Coronary artery (tissue), 2 donors: Measurements from ENCODE around the gene CCDC7.
"Not testable (repeated sequence)": the region's sequence is repeated elsewhere in the genome, so short reads cannot be mapped to it uniquely, and the experiment has no call there.

Experiments used
- DNase-seq: peaks from one replicate; pipeline ENCODE4 v3.0.0-alpha.2; 2017; ENCODE audit warnings: low spot score
- H3K27ac ChIP-seq, 2 donors: fragments of 200-600 bp; sonication (generic); one replicate each; pipeline ENCODE4 v1.5.1; 2016 to 2019
- H3K4me3 ChIP-seq: fragments of 200-600 bp; sonication (generic); 2 replicates; pipeline ENCODE4 v1.5.1; 2016; ENCODE audit warnings: mild to moderate bottlenecking, moderate library complexity
- TF ChIP-seq, protein P1 (sequence below): fragments of 200-600 bp; sonication (generic); IDR thresholded peaks from one replicate; pipeline ENCODE4 v1.5.1; 2019; ENCODE audit warnings: antibody characterized with exemption

The CCDC7 gene

DNA sequence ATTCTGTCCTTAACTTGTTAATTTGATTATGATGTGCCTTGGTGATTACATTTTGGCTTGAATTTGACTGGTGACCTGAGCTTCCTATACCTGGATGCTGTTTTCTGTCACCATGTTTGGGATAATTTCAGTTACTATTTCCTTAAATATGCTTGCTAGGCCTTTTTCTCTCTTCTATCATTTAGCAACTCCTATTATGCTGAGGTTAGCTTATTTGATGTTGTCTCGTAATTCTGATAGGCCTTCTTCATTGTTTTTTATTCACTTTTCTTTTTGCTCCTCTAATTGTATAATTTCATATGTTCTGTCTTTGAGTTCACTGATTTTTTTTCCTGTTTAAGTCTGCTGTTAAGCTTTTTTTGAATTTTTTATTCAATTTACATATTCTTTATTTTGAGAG is 327.2 kb downstream of the CCDC7 start:
- no peak overlapping the region for H3K4me3 ChIP-seq
- no peak for DNase-seq
- TF ChIP-seq, protein P1, sequence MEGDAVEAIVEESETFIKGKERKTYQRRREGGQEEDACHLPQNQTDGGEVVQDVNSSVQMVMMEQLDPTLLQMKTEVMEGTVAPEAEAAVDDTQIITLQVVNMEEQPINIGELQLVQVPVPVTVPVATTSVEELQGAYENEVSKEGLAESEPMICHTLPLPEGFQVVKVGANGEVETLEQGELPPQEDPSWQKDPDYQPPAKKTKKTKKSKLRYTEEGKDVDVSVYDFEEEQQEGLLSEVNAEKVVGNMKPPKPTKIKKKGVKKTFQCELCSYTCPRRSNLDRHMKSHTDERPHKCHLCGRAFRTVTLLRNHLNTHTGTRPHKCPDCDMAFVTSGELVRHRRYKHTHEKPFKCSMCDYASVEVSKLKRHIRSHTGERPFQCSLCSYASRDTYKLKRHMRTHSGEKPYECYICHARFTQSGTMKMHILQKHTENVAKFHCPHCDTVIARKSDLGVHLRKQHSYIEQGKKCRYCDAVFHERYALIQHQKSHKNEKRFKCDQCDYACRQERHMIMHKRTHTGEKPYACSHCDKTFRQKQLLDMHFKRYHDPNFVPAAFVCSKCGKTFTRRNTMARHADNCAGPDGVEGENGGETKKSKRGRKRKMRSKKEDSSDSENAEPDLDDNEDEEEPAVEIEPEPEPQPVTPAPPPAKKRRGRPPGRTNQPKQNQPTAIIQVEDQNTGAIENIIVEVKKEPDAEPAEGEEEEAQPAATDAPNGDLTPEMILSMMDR: no peak

DNA sequence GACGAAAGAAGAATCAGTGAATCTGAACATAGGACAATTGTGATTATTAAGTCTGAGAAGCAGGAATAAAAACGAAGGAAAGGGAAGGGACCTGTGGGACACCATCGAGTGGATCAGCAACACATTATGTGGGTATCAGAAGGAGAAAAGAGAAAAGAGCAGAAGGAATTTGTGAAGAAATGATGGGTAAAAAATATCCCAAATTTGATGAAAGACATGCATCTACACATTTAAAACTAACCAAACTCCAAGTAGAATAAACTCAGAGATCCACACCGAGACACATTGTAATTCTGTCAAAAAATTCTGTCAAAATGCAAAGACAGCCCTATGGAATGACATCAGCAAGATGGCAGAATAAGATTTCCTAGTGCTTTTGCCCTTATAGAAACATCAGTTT is 341.0 kb downstream of the CCDC7 start:
- TF ChIP-seq, protein P1: no peak
- Histone ChIP-seq H3K4me3 (no peak overlapping the region), H3K27ac (no peak overlapping the region)
- DNase-seq: no peak

More for the DNA sequence above, 327.2 kb downstream of the CCDC7 start:
- H3K27ac ChIP-seq: no peak overlapping the region

DNA sequence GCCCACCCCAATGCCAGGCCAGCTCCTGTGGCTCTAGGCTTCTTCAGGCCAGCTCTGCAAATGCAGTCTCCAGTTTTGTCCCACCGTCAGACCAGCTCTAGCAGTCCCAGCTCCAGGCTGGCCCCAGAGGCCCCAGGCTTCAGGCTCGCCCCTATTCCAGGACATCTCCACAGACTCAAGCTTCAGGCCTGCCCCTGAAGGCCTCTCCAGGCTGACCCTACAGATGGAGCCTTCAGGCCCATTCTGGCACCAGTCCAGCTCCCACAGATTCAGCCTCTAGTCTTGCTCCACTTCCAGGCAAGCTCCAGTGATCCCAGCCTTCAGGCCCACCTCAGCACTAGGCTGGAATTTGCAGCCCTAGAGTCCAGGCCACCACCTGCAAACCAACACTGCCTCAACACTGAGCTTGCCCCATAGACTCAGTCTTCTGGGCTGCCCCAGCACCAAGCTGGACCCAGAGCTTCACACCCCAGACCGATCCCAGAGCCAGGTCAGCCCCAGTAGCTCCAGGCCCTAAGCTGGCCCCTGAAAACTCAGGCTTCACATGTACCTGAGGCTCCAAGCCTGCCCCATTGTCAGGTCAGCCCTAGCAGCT is 341.8 kb downstream of the CCDC7 start:
- TF ChIP-seq, protein P1: no peak
- H3K4me3 ChIP-seq: no peak overlapping the region
- H3K27ac ChIP-seq: no peak overlapping the region
- DNase-seq: no peak

DNA sequence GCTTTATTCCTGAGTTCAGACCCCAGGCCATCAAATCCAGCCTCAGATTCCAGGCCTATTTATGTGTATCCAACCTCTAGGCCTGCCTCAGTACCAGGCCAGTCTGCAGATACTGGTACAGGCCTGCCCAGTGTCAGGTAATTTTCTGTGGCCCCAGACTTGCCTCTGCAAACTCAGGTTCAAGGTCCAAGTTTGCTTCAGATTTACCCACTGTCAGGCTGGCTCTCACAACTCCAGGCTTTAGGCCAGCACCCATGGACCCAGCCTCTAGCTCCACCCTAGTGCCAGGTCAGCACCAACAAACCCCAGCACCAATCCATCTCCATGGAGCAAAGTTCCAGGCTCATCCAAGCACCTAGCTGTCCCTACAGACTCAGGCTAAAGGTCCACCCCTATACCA is 342.4 kb downstream of the CCDC7 start:
- no peak for DNase-seq
- Histone ChIP-seq H3K27ac (no peak overlapping the region), H3K4me3 (no peak overlapping the region)
- TF ChIP-seq, protein P1: no peak

DNA sequence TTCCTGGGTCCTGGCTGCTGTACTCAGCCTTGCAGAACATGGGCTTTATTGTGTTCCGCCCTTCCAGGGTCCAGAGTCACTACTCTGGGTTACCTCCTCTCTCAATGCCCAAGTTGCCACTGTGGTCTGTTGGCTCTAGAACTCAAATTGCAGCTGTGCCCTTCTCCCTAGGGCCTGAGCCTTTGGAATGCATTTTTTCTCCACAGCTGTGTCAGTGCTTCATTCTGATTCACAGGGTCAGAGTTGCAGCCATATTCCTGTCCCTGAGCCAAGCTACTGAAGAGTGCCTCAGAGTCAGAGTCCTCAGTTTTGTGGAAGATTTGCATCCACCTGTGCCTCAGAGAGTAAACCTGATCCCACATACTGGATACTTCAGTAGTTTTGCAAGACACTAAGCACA is 344.5 kb downstream of the CCDC7 start:
- TF ChIP-seq, protein P1: no peak
- Histone ChIP-seq H3K4me3 (no peak overlapping the region), H3K27ac (no peak overlapping the region)
- DNase-seq: no peak

DNA sequence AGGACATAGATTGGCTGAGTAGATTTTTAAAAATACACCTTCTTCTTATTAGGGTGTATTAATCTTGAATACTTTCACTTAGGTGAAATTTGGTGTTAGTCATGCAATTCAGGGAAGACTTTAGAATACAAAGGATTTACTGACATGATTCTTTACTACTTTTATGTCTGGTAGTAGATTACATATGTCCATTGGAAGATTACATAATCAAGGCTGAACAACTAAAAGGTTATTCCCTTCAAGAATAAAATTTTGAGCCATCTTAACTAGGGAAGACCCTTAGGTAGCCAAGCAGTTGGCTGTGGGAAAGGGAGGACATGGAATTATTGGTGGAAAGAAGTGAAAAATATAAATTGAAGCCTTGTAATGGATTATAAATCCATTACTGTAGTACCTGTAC is 347.1 kb downstream of the CCDC7 start:
- no peak overlapping the region for H3K27ac ChIP-seq
- DNase-seq: no peak
- TF ChIP-seq, protein P1: no peak
- no peak overlapping the region for H3K4me3 ChIP-seq

DNA sequence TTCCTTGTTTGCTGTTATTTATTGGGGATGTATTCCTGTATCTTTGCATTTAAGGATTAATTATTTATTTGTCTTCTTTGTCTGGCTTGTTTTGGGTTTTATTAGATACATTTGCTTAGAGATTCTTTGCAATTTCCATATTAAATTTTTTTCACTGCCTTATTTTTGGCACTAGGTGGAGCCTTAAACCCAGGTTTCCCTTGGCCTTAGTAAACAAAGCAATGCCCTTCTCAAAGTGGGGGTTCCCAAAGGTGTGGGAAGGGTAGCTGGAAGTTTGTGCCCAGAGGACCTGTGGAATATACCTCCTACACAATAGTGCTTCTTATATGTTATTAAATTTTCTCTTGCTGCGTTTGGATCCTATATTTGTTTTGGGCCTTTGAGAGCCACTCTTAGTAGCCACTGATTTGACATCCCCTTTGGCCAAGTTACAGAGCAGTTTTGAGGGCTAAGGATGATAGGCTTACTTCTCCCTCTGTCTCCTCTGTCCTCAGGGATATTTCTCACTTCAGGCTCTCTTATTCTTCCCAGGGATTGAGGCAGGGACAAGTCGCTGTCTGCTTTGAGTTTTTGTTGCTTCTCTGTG is 349.8 kb downstream of the CCDC7 start:
- no peak for DNase-seq
- TF ChIP-seq, protein P1: peak; percentile 41
- Histone ChIP-seq H3K27ac (no peak overlapping the region), H3K4me3 (no peak overlapping the region)

DNA sequence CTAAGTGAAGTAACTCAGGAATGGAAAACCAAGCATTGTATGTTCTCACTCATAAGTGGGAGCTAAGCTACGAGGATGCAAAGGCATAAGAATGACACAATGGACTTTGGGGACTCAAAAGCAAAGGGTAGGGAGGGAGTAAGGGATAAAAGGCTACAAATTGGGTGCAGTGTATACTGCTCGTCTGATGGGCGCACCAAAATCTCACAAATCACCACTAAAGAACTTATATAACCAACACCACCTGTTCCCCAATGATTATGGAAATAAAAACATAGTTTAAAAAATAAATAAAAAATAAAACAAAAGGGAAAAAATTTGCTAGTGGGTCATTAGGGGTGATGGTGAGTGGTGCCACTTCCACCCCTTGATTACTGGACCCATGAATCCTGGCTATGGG is 351.5 kb downstream of the CCDC7 start:
- H3K4me3 ChIP-seq, H3K27ac ChIP-seq, DNase-seq: not testable (repeated sequence)
